Endothelial cell of umbilical vein (primary cell): ENCODE measurements around the gene IFT88. TPM values are rescaled to one million over a fixed set of nuclear protein-coding genes. Genes with fewer than 3 reads are reported as not detected.

ENCODE experiments used
- BruUV-seq: library from RNA; stranded (reverse); fragments of 400-500 nt; replicated peaks from 2 replicates; lab custom pipeline; 2021; lab: Mats Ljungman, UMichigan
- CTCF ChIA-PET: fragments of 300-600, 350-600 bp; sonication (Branson Sonifier 250); formaldehyde crosslinking; loops from one replicate; lab custom pipeline; 2021; ENCODE audit warnings: antibody characterized with exemption, inconsistent platforms; lab: Charles Lee
- POLR2A ChIA-PET: fragments of 300-600, 350-600 bp; sonication (Branson Sonifier 250); formaldehyde crosslinking; loops from one replicate; lab custom pipeline; 2021; ENCODE audit warnings: antibody characterized with exemption, inconsistent platforms; lab: Charles Lee
- DNase-seq: peaks from one replicate; pipeline ENCODE4 v3.0.0-alpha.2; 2011; ENCODE audit warnings: low read depth, low spot score
- FAIRE-seq: peaks from 2 replicates; lab custom pipeline; 2011; peaks lifted over from hg19 to GRCh38; lab: Jason Lieb, UNC
- H2AFZ ChIP-seq: 2 replicates; pipeline ENCODE4 v1.6.0; 2012; ENCODE audit warnings: low read depth, low read length, control low read depth, inconsistent platforms
- H3K27ac ChIP-seq: 2 replicates; pipeline ENCODE4 v1.5.1; 2011; ENCODE audit warnings: low read depth, mild to moderate bottlenecking, control low read depth, low read length, moderate library complexity; ENCODE audit not compliant: insufficient read depth
- H3K27me3 ChIP-seq, 2 experiments: 2 replicates each; pipeline versions ENCODE4 v1.6.0 to v1.6.1; 2011; ENCODE audit warnings: low read length in 2 of 2, mixed read lengths in 1 of 2; ENCODE audit not compliant: control insufficient read depth in 2 of 2, insufficient read depth in 2 of 2
- H3K36me3 ChIP-seq, 2 experiments: 2 replicates in 1 of 2; 3 replicates in 1 of 2; pipeline ENCODE4 v1.5.1; 2011; ENCODE audit warnings: low read length in 2 of 2, mild to moderate bottlenecking in 1 of 2, moderate library complexity in 1 of 2; ENCODE audit not compliant: control insufficient read depth in 2 of 2, insufficient read depth in 2 of 2; ENCODE audit errors: extremely low read depth in 1 of 2
- H3K4me1 ChIP-seq: 3 replicates; pipeline ENCODE4 v1.5.1; 2011; ENCODE audit warnings: mild to moderate bottlenecking, low read length; ENCODE audit not compliant: control insufficient read depth, insufficient read depth; ENCODE audit errors: extremely low read depth
- H3K4me2 ChIP-seq: 2 replicates; pipeline ENCODE4 v1.6.1; 2011; ENCODE audit warnings: low read length, control low read depth, mixed read lengths; ENCODE audit not compliant: insufficient read depth
- H3K4me3 ChIP-seq, 3 experiments: fragments of 200-600 bp in 1 of 3; sonication (generic), shearing (Covaris generic) in 1 of 3; replicated peaks in 1 of 3; 2 replicates each; pipeline ENCODE4 v1.5.1; 2011 to 2016; ENCODE audit warnings: control low read depth in 3 of 3, low read length in 3 of 3, mild to moderate bottlenecking in 2 of 3, inconsistent platforms in 1 of 3, low read depth in 1 of 3, moderate library complexity in 1 of 3; ENCODE audit not compliant: insufficient read depth in 1 of 3
- H3K79me2 ChIP-seq: 2 replicates; pipeline ENCODE4 v1.6.0; 2012; ENCODE audit warnings: low read length, inconsistent platforms; ENCODE audit not compliant: control insufficient read depth, insufficient read depth
- H3K9ac ChIP-seq: replicated peaks from 2 replicates; pipeline ENCODE3; 2011; ENCODE audit warnings: low read length, control low read depth; ENCODE audit not compliant: insufficient read depth; ENCODE audit errors: extremely low read depth
- H3K9me1 ChIP-seq: replicated peaks from 3 replicates; pipeline ENCODE4 v1.6.0; 2011; ENCODE audit warnings: mild to moderate bottlenecking, low read length; ENCODE audit not compliant: control insufficient read depth, insufficient read depth; ENCODE audit errors: extremely low read depth
- H3K9me3 ChIP-seq: replicated peaks from 2 replicates; pipeline ENCODE4 v1.5.1; 2012; ENCODE audit warnings: low read length, inconsistent platforms; ENCODE audit not compliant: control insufficient read depth, insufficient read depth
- H4K20me1 ChIP-seq: replicated peaks from 2 replicates; pipeline ENCODE3; 2011; ENCODE audit warnings: mild to moderate bottlenecking, low read length; ENCODE audit not compliant: control insufficient read depth, insufficient read depth; ENCODE audit errors: extremely low read depth
- CTCF ChIP-seq, 2 donors: IDR thresholded peaks; 1 replicate in 1 of 2; 2 replicates in 1 of 2; pipeline ENCODE4 v1.5.1; 2011; ENCODE audit warnings: low read length in 2 of 2, mild to moderate bottlenecking in 2 of 2, moderate library complexity in 2 of 2, control low read depth in 1 of 2, inconsistent platforms in 1 of 2, low read depth in 1 of 2; ENCODE audit not compliant: insufficient read depth in 1 of 2; ENCODE audit errors: extremely low read depth in 1 of 2
- EZH2 ChIP-seq: IDR thresholded peaks from 2 replicates; pipeline ENCODE4 v1.6.1; 2012; ENCODE audit warnings: borderline replicate concordance, low read depth, mild to moderate bottlenecking, moderate library complexity, low read length, inconsistent platforms; ENCODE audit not compliant: severe bottlenecking
- FOS ChIP-seq: IDR thresholded peaks from 2 replicates; pipeline ENCODE4 v1.6.1; 2011; ENCODE audit warnings: mild to moderate bottlenecking, low read length, moderate library complexity, borderline replicate concordance; ENCODE audit not compliant: insufficient read depth
- GATA2 ChIP-seq: IDR thresholded peaks from 2 replicates; pipeline ENCODE4 v1.7.0; 2011; ENCODE audit warnings: low read depth, mild to moderate bottlenecking, moderate library complexity, mixed read lengths, low read length; ENCODE audit not compliant: insufficient read length, insufficient read depth
- JUN ChIP-seq: IDR thresholded peaks from 2 replicates; pipeline ENCODE4 v1.6.1; 2011; ENCODE audit warnings: borderline replicate concordance, low read depth; ENCODE audit not compliant: insufficient read length, insufficient read depth
- MAX ChIP-seq: IDR thresholded peaks from 2 replicates; pipeline ENCODE4 v1.6.1; 2011; ENCODE audit not compliant: insufficient read depth, insufficient read length
- MYC ChIP-seq: IDR thresholded peaks from one replicate; pipeline ENCODE4 v1.6.1; 2011; ENCODE audit warnings: mild to moderate bottlenecking, low read depth, low read length
- POLR2A ChIP-seq: IDR thresholded peaks from 2 replicates; pipeline ENCODE4 v1.6.1; 2012; ENCODE audit warnings: low read depth, mild to moderate bottlenecking, control low read depth, low read length
- POLR2AphosphoS5 ChIP-seq: IDR thresholded peaks from 2 replicates; pipeline ENCODE4 v1.6.1; 2012; ENCODE audit warnings: low read depth, mild to moderate bottlenecking, control low read depth, low read length, moderate library complexity; ENCODE audit not compliant: insufficient read depth
- dilution Hi-C: fragments of 300-500 bp; cut with MboI; formaldehyde crosslinking; loops from one replicate; pipeline ENCODE4 v1.15.0; 2019; ENCODE audit warnings: low sequenced_read_pairs; ENCODE audit not compliant: extremely low pct_ligation_motif_present
- intact Hi-C: fragments of 100-400 bp; cut with micrococcal nuclease; formaldehyde crosslinking; loops from one replicate; pipeline ENCODE4 v1.10.0; 2022
- polyA plus RNA-seq, 4 experiments: library from polyadenylated mRNA; depleted of rRNA in 3 of 4; stranded (reverse) in 3 of 4; unstranded in 1 of 4; fragments of >200 nt; gene quantifications; 2 replicates each; pipeline versions ENCODE4 v1.2.1 to v1.2.3, GENCODE V29; 2011 to 2012; ENCODE audit warnings: missing spikeins in 1 of 4
- total RNA-seq: library from RNA; stranded (reverse); gene quantifications from 2 replicates; pipeline ENCODE4 v1.2.3, GENCODE V29; 2021

Gene IFT88
- total and polyA plus RNA-seq, 2 donors (not counting 3 experiments of a cell fraction or from before 2014, with no cell fraction given): 2.4 to 9.1 TPM

- no peaks in the 10 kb centered on the region for H3K79me2 ChIP-seq
- H3K9ac ChIP-seq: no peak overlapping the region
- H3K36me3 ChIP-seq: no peaks in the 10 kb centered on the region
- H4K20me1 ChIP-seq: no peaks in the 10 kb centered on the region
- TF ChIP-seq MAX (no peak), JUN (no peak), POLR2A (no peak), FOS (no peak), EZH2 (no peak), MYC (no peak), CTCF (IDR thresholded peaks at IDR 0.05; ENCODE audit: extremely low read depth in 1 of 2, insufficient read depth in 1 of 2, low read depth in 1 of 2, low read length in 2 of 2) (no peak), POLR2AphosphoS5 (no peak), GATA2 (no peak)
- dilution Hi-C loops (no loop called here), intact Hi-C loops (no loop called here)
- ChIA-PET CTCF (no interaction called here), POLR2A (no interaction called here)
- H2AFZ ChIP-seq: no peak overlapping the region
- H3K9me3 ChIP-seq: no peaks in the 10 kb centered on the region
- no TSS peak for BruUV-seq
- no peak overlapping the region for H3K4me2 ChIP-seq
- H3K27ac ChIP-seq: no peak overlapping the region
- H3K9me1 ChIP-seq: no peaks in the 10 kb centered on the region
- no peaks in the 10 kb centered on the region for H3K27me3 ChIP-seq
- H3K4me3 ChIP-seq: no peak overlapping the region
- H3K4me1 ChIP-seq: no peaks in the 10 kb centered on the region
- no peak for DNase-seq
- no peak for FAIRE-seq
These were observed 124.7 kb downstream of the IFT88 start for GRCh38 chr13:20691616-20692015.
